Measurements from ENCODE around the gene AMPH. TPM values are rescaled to one million over a fixed set of nuclear protein-coding genes. Genes with fewer than 3 reads are reported as not detected.

The AMPH gene
- total RNA-seq, 1 experiment from 2014 or later: 9.0 TPM

GRCh38 chr7:38525857-38526256 is 105.3 kb downstream of the AMPH start (continued):
- TF ChIP-seq AR (CRISPR knock-in tag; IDR thresholded peaks at IDR 0.05) (no peak), MLX (CRISPR knock-in tag; IDR thresholded peaks at IDR 0.05) (no peak), ZNF532 (CRISPR knock-in tag; IDR thresholded peaks at IDR 0.05; ENCODE audit: borderline replicate concordance) (no peak), ZMAT4 (CRISPR knock-in tag; IDR thresholded peaks at IDR 0.05) (no peak)

- H3K4me3 Mint-ChIP-seq: no peak overlapping the region
- no peak overlapping the region for H3K27ac Mint-ChIP-seq
- ATAC-seq: no peak
- H3K9me3 Mint-ChIP-seq: no peaks in the 10 kb centered on the region
- DNase-seq (ENCODE audit: low spot score): no peak
- TF ChIP-seq PREB (CRISPR knock-in tag; IDR thresholded peaks at IDR 0.05; ENCODE audit: borderline replicate concordance) (no peak), IRF1 (CRISPR knock-in tag; IDR thresholded peaks at IDR 0.05) (no peak), NFATC4 (CRISPR knock-in tag; IDR thresholded peaks at IDR 0.05) (no peak), E2F5 (CRISPR knock-in tag; IDR thresholded peaks at IDR 0.05) (no peak), JUN (CRISPR knock-in tag; IDR thresholded peaks at IDR 0.05) (no peak), GABPB1 (CRISPR knock-in tag; IDR thresholded peaks at IDR 0.05) (no peak), PRRX2 (CRISPR knock-in tag; IDR thresholded peaks at IDR 0.05) (no peak), SP1 (CRISPR knock-in tag; conservative IDR thresholded peaks at IDR 0.05) (no peak), E2F4 (CRISPR knock-in tag; IDR thresholded peaks at IDR 0.05; ENCODE audit: borderline replicate concordance, low read depth) (no peak), KAT7 (CRISPR knock-in tag; IDR thresholded peaks at IDR 0.05; ENCODE audit: borderline replicate concordance) (no peak), TP53 (CRISPR knock-in tag; IDR thresholded peaks at IDR 0.05) (no peak), CREB1 (CRISPR knock-in tag; IDR thresholded peaks at IDR 0.05) (no peak), ZNF138 (CRISPR knock-in tag; conservative IDR thresholded peaks at IDR 0.05) (no peak), E2F1 (CRISPR knock-in tag; IDR thresholded peaks at IDR 0.05) (no peak), ATF3 (CRISPR knock-in tag; conservative IDR thresholded peaks at IDR 0.05) (no peak), ZNF671 (CRISPR knock-in tag; IDR thresholded peaks at IDR 0.05) (no peak), NFE2L1 (CRISPR knock-in tag; IDR thresholded peaks at IDR 0.05) (no peak)
- H3K36me3 Mint-ChIP-seq: no peaks in the 10 kb centered on the region
- ChIA-PET CTCF (interaction anchor here (0.5 kb wide), 1 partner anchor 792 kb away, joined by 4 read pairs; no protein-coding TSS in a partner anchor), POLR2A (no interaction called here)
- no peaks in the 10 kb centered on the region for H3K4me1 Mint-ChIP-seq
- H3K27me3 Mint-ChIP-seq (ENCODE audit: low read depth): no peaks in the 10 kb centered on the region; the same call in 1 of the 2 replicates
These were observed 106.4 kb downstream of the AMPH start for GRCh38 chr7:38524786-38525185.
